MCF 10A (cell line): Measurements from ENCODE around the gene RNF225. TPM values are rescaled to one million over a fixed set of nuclear protein-coding genes. Genes with fewer than 3 reads are reported as not detected.
"Not testable (repeated sequence)": the region's sequence is repeated elsewhere in the genome, so short reads cannot be mapped to it uniquely, and the experiment has no call there.

Experiments
- BruUV-seq: library from RNA; stranded (reverse); fragments of 400-500 nt; replicated peaks from 2 replicates; lab custom pipeline; 2021; lab: Mats Ljungman, UMichigan
- CTCF ChIA-PET: fragments of 300-600 bp; sonication (Branson Sonifier 250); formaldehyde crosslinking; extraction: SDS; loops from one replicate; lab custom pipeline; 2021; ENCODE audit warnings: antibody characterized with exemption, inconsistent platforms; lab: Yijun Ruan, JAX
- POLR2A ChIA-PET: fragments of 300-600, 350-650 bp; sonication (Branson Sonifier 250); formaldehyde crosslinking; extraction: SDS; loops from one replicate; lab custom pipeline; 2020; ENCODE audit warnings: antibody characterized with exemption, inconsistent platforms; lab: Yijun Ruan, JAX
- DNase-seq: peaks from one replicate; pipeline ENCODE4 v3.0.0-alpha.2; 2018; ENCODE audit not compliant: unreplicated experiment
- H3K27ac Mint-ChIP-seq: one replicate; pipeline ENCODE4 v1.8.0; 2022; ENCODE audit warnings: mild to moderate bottlenecking, low read depth, mixed read lengths; ENCODE audit not compliant: unreplicated experiment
- H3K27me3 Mint-ChIP-seq: one replicate; pipeline ENCODE4 v1.8.0; 2022; ENCODE audit warnings: mixed read lengths; ENCODE audit not compliant: insufficient read depth, unreplicated experiment
- H3K36me3 Mint-ChIP-seq: one replicate; pipeline ENCODE4 v1.8.0; 2022; ENCODE audit warnings: mild to moderate bottlenecking, moderate library complexity, mixed read lengths; ENCODE audit not compliant: insufficient read depth, unreplicated experiment
- H3K4me1 Mint-ChIP-seq: one replicate; pipeline ENCODE4 v1.8.0; 2022; ENCODE audit warnings: mixed read lengths; ENCODE audit not compliant: insufficient read depth, unreplicated experiment
- H3K4me3 Mint-ChIP-seq: one replicate; pipeline ENCODE4 v1.8.0; 2022; ENCODE audit warnings: mild to moderate bottlenecking, moderate library complexity, mixed read lengths; ENCODE audit not compliant: unreplicated experiment
- H3K9me3 Mint-ChIP-seq: one replicate; pipeline ENCODE4 v1.8.0; 2022; ENCODE audit warnings: mixed read lengths; ENCODE audit not compliant: unreplicated experiment
- CTCF ChIP-seq: fragments of 200-600 bp; IDR thresholded peaks from one replicate; pipeline ENCODE4 v1.8.0; 2022; ENCODE audit warnings: antibody characterized with exemption, mild to moderate bottlenecking; ENCODE audit not compliant: unreplicated experiment
- intact Hi-C: fragments of 100-400 bp; cut with micrococcal nuclease; formaldehyde crosslinking; loops from 2 replicates; pipeline ENCODE4 v1.14.1; 2022
- total RNA-seq: library from RNA; stranded (reverse); gene quantifications from 2 replicates; pipeline ENCODE4 v1.2.3, GENCODE V29; 2022

The RNF225 gene
- total RNA-seq, 1 experiment from 2014 or later = 0.63 TPM

- ChIA-PET CTCF (interaction anchor here (0.7 kb wide), 1 partner anchor 52 kb away, joined by 3 read pairs; no protein-coding TSS in a partner anchor), POLR2A (interaction anchor here (1.3 to 1.8 kb wide), 3 partner anchors 15 to 31 kb away, joined by 3 to 12 read pairs (median 4); partner anchors contain the start of gene ZNF584)
- DNase-seq = no peak
- Mint-ChIP-seq H3K4me1 (no peaks in the 10 kb centered on the region), H3K4me3 (no peak overlapping the region), H3K27me3 (no peaks in the 10 kb centered on the region), H3K27ac (no peak overlapping the region), H3K9me3 (peaks cover 8% of the 10 kb centered on the region), H3K36me3 (peaks cover 7% of the 10 kb centered on the region)
- TF ChIP-seq CTCF = no peak
- intact Hi-C loops = no loop called here
- BruUV-seq = no TSS peak
These were observed 34.3 kb downstream of the RNF225 start for GRCh38 chr19:58429745-58430144.

GRCh38 chr19:58434217-58434616 is 38.8 kb downstream of the RNF225 start:
- Mint-ChIP-seq H3K27me3 (no peaks in the 10 kb centered on the region), H3K9me3 (peaks cover 18% of the 10 kb centered on the region), H3K27ac (no peak overlapping the region), H3K4me3 (no peak overlapping the region), H3K36me3 (peaks cover 7% of the 10 kb centered on the region), H3K4me1 (no peaks in the 10 kb centered on the region)
- no TSS peak for BruUV-seq
- POLR2A ChIA-PET = interaction anchor here (0.7 to 1.2 kb wide), 2 partner anchors 16 to 26 kb away, joined by 3 read pairs; partner anchors contain the start of gene ZNF584
- intact Hi-C loops = no loop called here
- TF ChIP-seq CTCF = no peak
- CTCF ChIA-PET = interaction anchor here (1.2 kb wide), 1 partner anchor 15 kb away, joined by 3 read pairs; no protein-coding TSS in a partner anchor
- DNase-seq = no peak

GRCh38 chr19:58439576-58440554 is 44.4 kb downstream of the RNF225 start, which contains the start of gene ZNF132:
Gene ZNF132 (minus strand): TSS chr19:58440153. CDS start chr19:58439821, 332 bp downstream.
- BruUV-seq = no TSS peak
- Mint-ChIP-seq H3K4me3 (no peak within 1 kb of the TSS), H3K27me3 (no peaks in the 10 kb centered on the region), H3K9me3 (peaks cover 17% of the 10 kb centered on the region), H3K27ac (no peak within 1 kb of the TSS), H3K36me3 (no peaks in the 10 kb centered on the region), H3K4me1 (no peaks in the 10 kb centered on the region)
- TF ChIP-seq CTCF = no peak
- intact Hi-C loops = no loop called here
- ChIA-PET CTCF (interaction anchor here (0.6 to 1.0 kb wide), 2 partner anchors 21 to 1335 kb away, joined by 3 to 4 read pairs; no protein-coding TSS in a partner anchor), POLR2A (no interaction called here)
- no peak for DNase-seq

GRCh38 chr19:58440556-58440955 is 45.1 kb downstream of the RNF225 start:
- ChIA-PET POLR2A (no interaction called here), CTCF (no interaction called here)
- intact Hi-C loops = no loop called here
- Mint-ChIP-seq H3K36me3 (no peaks in the 10 kb centered on the region), H3K27me3 (no peaks in the 10 kb centered on the region), H3K4me3 (no peak overlapping the region), H3K27ac (no peak overlapping the region), H3K9me3 (peaks cover 17% of the 10 kb centered on the region), H3K4me1 (no peaks in the 10 kb centered on the region)
- no peak for TF ChIP-seq CTCF
- DNase-seq = no peak
- no TSS peak for BruUV-seq

GRCh38 chr19:58442986-58443385 is 47.5 kb downstream of the RNF225 start:
- BruUV-seq, H3K4me3 Mint-ChIP-seq, H3K27me3 Mint-ChIP-seq, intact Hi-C loops, CTCF ChIA-PET, H3K27ac Mint-ChIP-seq, H3K36me3 Mint-ChIP-seq, H3K4me1 Mint-ChIP-seq, DNase-seq: not testable (repeated sequence)
- peaks cover 16% of the 10 kb centered on the region for H3K9me3 Mint-ChIP-seq
- POLR2A ChIA-PET = interaction anchor here (0.6 kb wide), 2 partner anchors 24 to 1203 kb away, joined by 3 read pairs; partner anchors contain the start of gene ZNF805
